ELF-1 (cell line): Measurements from ENCODE around the gene TEX261.
A peak's percentile ranks its signal among the peaks of the same experiment; 100 is the strongest.

Experiments used
- DNase-seq: peaks from one replicate; pipeline ENCODE4 v3.0.0-alpha.2; 2016; ENCODE audit warnings: low read depth, low spot score

Gene TEX261

GRCh38 chr2:70959851-70960832 lies 34.5 kb downstream of the TEX261 start:
- DNase-seq = no peak

GRCh38 chr2:70959271-70959761 lies 35.4 kb downstream of the TEX261 start:
- DNase-seq = no peak

GRCh38 chr2:70958759-70959158 lies 35.9 kb downstream of the TEX261 start:
- DNase-seq = no peak

- DNase-seq = no peak
Observed at GRCh38 chr2:70957798-70958197, 36.9 kb downstream of the TEX261 start.

- DNase-seq = no peak
Observed at GRCh38 chr2:70956141-70956540, 38.5 kb downstream of the TEX261 start.

GRCh38 chr2:70954886-70955285 lies 39.8 kb downstream of the TEX261 start:
- DNase-seq = no peak

- DNase-seq = no peak
Observed at GRCh38 chr2:70949086-70949485, 45.6 kb downstream of the TEX261 start.

GRCh38 chr2:70948337-70949003 lies 46.2 kb downstream of the TEX261 start:
- DNase-seq = peak; percentile 79

GRCh38 chr2:70947556-70948184 lies 47.0 kb downstream of the TEX261 start:
- DNase-seq = peak; percentile 53

- peak; percentile 79 for DNase-seq
Observed at GRCh38 chr2:70946832-70947442, 47.7 kb downstream of the TEX261 start.

GRCh38 chr2:70944111-70944690 lies 50.5 kb downstream of the TEX261 start:
- no peak for DNase-seq

GRCh38 chr2:70943205-70943871 lies 51.3 kb downstream of the TEX261 start:
- DNase-seq = peak; percentile 76

- DNase-seq = no peak
Observed at GRCh38 chr2:70942396-70943204, 52.1 kb downstream of the TEX261 start.

GRCh38 chr2:70941701-70942100 lies 53.0 kb downstream of the TEX261 start:
- no peak for DNase-seq

- DNase-seq = no peak
Observed at GRCh38 chr2:70941186-70941585, 53.5 kb downstream of the TEX261 start.

GRCh38 chr2:70939839-70940580 lies 54.7 kb downstream of the TEX261 start:
- DNase-seq = no peak

- peak; percentile 83 for DNase-seq
Observed at GRCh38 chr2:70939001-70939838, 55.5 kb downstream of the TEX261 start.

GRCh38 chr2:70938586-70938950 lies 56.1 kb downstream of the TEX261 start:
- no peak for DNase-seq
